ENCODE results near the gene NDUFB4. TPM values are rescaled to one million over a fixed set of nuclear protein-coding genes. Genes with fewer than 3 reads are reported as not detected.

Gene NDUFB4
- total RNA-seq, 4 donors from 2014 or later = 17.8 to 203 (median 91.8) TPM

- Histone ChIP-seq H3K27ac (peak overlapping the region; percentile 86 to 93), H3K4me3 (no peak overlapping the region), H3K27me3 (no peaks in the 10 kb centered on the region), H3K36me3 (no peaks in the 10 kb centered on the region), H3K9me3 (no peaks in the 10 kb centered on the region), H3K4me1 (peaks cover 0 to 10% of the 10 kb centered on the region in 2 donors)
- intact Hi-C loops (cut with DNase I; ENCODE audit: low total_unique reads) = no loop called here
- TF ChIP-seq CTCF (IDR thresholded peaks at IDR 0.05) (no peak), POLR2A (IDR thresholded peaks at IDR 0.05) (no peak)
- DNase-seq = no peak
Measured at GRCh38 chr3:120560304-120561250, 35.6 kb upstream of the NDUFB4 start.

- Histone ChIP-seq H3K36me3 (no peaks in the 10 kb centered on the region), H3K4me3 (no peak overlapping the region), H3K9me3 (no peaks in the 10 kb centered on the region), H3K27ac (peak overlapping the region; percentile 86 to 93), H3K4me1 (peaks cover 0 to 6% of the 10 kb centered on the region in 2 donors), H3K27me3 (no peaks in the 10 kb centered on the region)
- intact Hi-C loops (cut with DNase I; ENCODE audit: low total_unique reads) = no loop called here
- peak; percentile 60 to 84 (median 71) for TF ChIP-seq CTCF (IDR thresholded peaks at IDR 0.05)
- no peak for TF ChIP-seq POLR2A (IDR thresholded peaks at IDR 0.05)
- peak; percentile 72 to 78 for DNase-seq
Measured at GRCh38 chr3:120561251-120562045, 34.7 kb upstream of the NDUFB4 start.

- Histone ChIP-seq H3K4me1 (peaks cover 0 to under 1% of the 10 kb centered on the region in 2 donors), H3K4me3 (no peak overlapping the region), H3K27ac (no peak overlapping the region), H3K9me3 (no peaks in the 10 kb centered on the region), H3K27me3 (no peaks in the 10 kb centered on the region), H3K36me3 (no peaks in the 10 kb centered on the region)
- DNase-seq = no peak
- TF ChIP-seq POLR2A (IDR thresholded peaks at IDR 0.05) (no peak), CTCF (IDR thresholded peaks at IDR 0.05) (no peak)
- intact Hi-C loops (cut with DNase I; ENCODE audit: low total_unique reads) = no loop called here
Measured at GRCh38 chr3:120563356-120564022, 32.6 kb upstream of the NDUFB4 start.

- Histone ChIP-seq H3K4me3 (no peak overlapping the region), H3K9me3 (no peaks in the 10 kb centered on the region), H3K27me3 (no peaks in the 10 kb centered on the region), H3K36me3 (no peaks in the 10 kb centered on the region), H3K27ac (no peak overlapping the region), H3K4me1 (no peaks in the 10 kb centered on the region)
- no peak for DNase-seq
- TF ChIP-seq POLR2A (IDR thresholded peaks at IDR 0.05) = no peak
- TF ChIP-seq CTCF (IDR thresholded peaks at IDR 0.05) = no peak
- intact Hi-C loops (cut with DNase I; ENCODE audit: low total_unique reads) = no loop called here
Measured at GRCh38 chr3:120566243-120566975, 29.7 kb upstream of the NDUFB4 start.
